ENCODE data around the gene TM9SF2. TPM values are rescaled to one million over a fixed set of nuclear protein-coding genes. Genes with fewer than 3 reads are reported as not detected.

The TM9SF2 gene
- polyA plus RNA-seq, 2 of the 4 experiments (the other 2 are of a cell fraction): 58.8 to 114 TPM

DNA sequence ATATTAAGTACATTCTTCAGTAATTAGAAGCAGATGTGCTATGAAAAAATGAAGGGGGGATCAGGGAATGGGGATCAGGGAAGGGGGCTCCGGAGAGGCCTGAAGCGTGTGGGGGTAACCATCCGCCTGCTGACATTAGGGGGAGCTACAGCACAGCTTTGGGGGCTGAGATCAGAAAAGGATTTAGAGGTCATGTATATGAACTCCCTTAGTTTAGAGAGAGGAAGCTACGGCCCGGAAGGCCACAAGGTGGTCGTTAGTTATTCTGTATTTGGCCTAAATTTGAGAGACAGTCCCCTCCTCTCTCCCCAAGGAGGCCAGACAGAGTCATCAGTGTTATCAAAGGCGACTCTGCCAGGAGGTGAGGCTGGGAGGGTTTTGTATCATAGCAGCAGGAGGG lies 99.0 kb downstream of the TM9SF2 start:
- FAIRE-seq: no peak
- ATAC-seq: peak in 1 of 2 experiments; percentile 25; a peak in 1 of 6 replicates
- 58% methylated on average over 7 of the region's 7 CpGs for WGBS (ENCODE audit: missing lambda C conversion rate)

More for the DNA sequence above, 99.0 kb downstream of the TM9SF2 start:
- Histone ChIP-seq H3K4me3 (no peak overlapping the region), H3K9me3 (no peaks in the 10 kb centered on the region), H3K4me2 (no peak overlapping the region), H3K4me1 (no peaks in the 10 kb centered on the region), H3K27ac (no peak overlapping the region)
- ChIA-PET POLR2A (interaction anchor here (0.6 kb wide), 1 partner anchor 56 kb away, joined by 3 read pairs; no protein-coding TSS in a partner anchor), CTCF (interaction anchor here (0.7 kb wide), 1 partner anchor 12 kb away, joined by 3 read pairs; no protein-coding TSS in a partner anchor)
- no peak for TF ChIP-seq FOXS1 (CRISPR knock-in tag; IDR thresholded peaks at IDR 0.05)
- no peak for TF ChIP-seq CBX8 (IDR thresholded peaks at IDR 0.05)
- peak in 1 of 2 experiments; percentile 38; a peak in 1 of 5 replicates for TF ChIP-seq RAD21 (conservative IDR thresholded peaks at IDR 0.05 in 1 of 2, IDR thresholded peaks at IDR 0.05 in 1 of 2)
- no peak for TF ChIP-seq USF2 (IDR thresholded peaks at IDR 0.05)
- TF ChIP-seq, protein P1, sequence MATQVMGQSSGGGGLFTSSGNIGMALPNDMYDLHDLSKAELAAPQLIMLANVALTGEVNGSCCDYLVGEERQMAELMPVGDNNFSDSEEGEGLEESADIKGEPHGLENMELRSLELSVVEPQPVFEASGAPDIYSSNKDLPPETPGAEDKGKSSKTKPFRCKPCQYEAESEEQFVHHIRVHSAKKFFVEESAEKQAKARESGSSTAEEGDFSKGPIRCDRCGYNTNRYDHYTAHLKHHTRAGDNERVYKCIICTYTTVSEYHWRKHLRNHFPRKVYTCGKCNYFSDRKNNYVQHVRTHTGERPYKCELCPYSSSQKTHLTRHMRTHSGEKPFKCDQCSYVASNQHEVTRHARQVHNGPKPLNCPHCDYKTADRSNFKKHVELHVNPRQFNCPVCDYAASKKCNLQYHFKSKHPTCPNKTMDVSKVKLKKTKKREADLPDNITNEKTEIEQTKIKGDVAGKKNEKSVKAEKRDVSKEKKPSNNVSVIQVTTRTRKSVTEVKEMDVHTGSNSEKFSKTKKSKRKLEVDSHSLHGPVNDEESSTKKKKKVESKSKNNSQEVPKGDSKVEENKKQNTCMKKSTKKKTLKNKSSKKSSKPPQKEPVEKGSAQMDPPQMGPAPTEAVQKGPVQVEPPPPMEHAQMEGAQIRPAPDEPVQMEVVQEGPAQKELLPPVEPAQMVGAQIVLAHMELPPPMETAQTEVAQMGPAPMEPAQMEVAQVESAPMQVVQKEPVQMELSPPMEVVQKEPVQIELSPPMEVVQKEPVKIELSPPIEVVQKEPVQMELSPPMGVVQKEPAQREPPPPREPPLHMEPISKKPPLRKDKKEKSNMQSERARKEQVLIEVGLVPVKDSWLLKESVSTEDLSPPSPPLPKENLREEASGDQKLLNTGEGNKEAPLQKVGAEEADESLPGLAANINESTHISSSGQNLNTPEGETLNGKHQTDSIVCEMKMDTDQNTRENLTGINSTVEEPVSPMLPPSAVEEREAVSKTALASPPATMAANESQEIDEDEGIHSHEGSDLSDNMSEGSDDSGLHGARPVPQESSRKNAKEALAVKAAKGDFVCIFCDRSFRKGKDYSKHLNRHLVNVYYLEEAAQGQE (IDR thresholded peaks at IDR 0.05): no peak
- no peak for TF ChIP-seq RNF2 (IDR thresholded peaks at IDR 0.05; ENCODE audit: borderline replicate concordance, low read depth)
- no peak for TF ChIP-seq NPAS2 (CRISPR knock-in tag; IDR thresholded peaks at IDR 0.05; ENCODE audit: borderline replicate concordance)
- TF ChIP-seq MAZ (IDR thresholded peaks at IDR 0.05; ENCODE audit: borderline replicate concordance, low read depth, low read length): no peak
- TF ChIP-seq MYC (IDR thresholded peaks at IDR 0.05; ENCODE audit: borderline replicate concordance, low read length): no peak
- no peak for TF ChIP-seq TP53 (CRISPR knock-in tag; IDR thresholded peaks at IDR 0.05)
- TF ChIP-seq RCOR1 (IDR thresholded peaks at IDR 0.05; ENCODE audit: low read depth, low read length): no peak
- TF ChIP-seq CTCF (IDR thresholded peaks at IDR 0.05): peak; percentile 13; the same call in 1 of the 3 replicates
- no peak for TF ChIP-seq ZC3H11A (IDR thresholded peaks at IDR 0.05)
- no peak for TF ChIP-seq HOXA7 (CRISPR knock-in tag; IDR thresholded peaks at IDR 0.05)
- TF ChIP-seq EHF (CRISPR knock-in tag; IDR thresholded peaks at IDR 0.05): no peak
- TF ChIP-seq KDM1A (IDR thresholded peaks at IDR 0.05; ENCODE audit: low read depth): no peak
- TF ChIP-seq PHF8 (IDR thresholded peaks at IDR 0.05; ENCODE audit: borderline replicate concordance, low read depth): no peak
- TF ChIP-seq, protein P2, sequence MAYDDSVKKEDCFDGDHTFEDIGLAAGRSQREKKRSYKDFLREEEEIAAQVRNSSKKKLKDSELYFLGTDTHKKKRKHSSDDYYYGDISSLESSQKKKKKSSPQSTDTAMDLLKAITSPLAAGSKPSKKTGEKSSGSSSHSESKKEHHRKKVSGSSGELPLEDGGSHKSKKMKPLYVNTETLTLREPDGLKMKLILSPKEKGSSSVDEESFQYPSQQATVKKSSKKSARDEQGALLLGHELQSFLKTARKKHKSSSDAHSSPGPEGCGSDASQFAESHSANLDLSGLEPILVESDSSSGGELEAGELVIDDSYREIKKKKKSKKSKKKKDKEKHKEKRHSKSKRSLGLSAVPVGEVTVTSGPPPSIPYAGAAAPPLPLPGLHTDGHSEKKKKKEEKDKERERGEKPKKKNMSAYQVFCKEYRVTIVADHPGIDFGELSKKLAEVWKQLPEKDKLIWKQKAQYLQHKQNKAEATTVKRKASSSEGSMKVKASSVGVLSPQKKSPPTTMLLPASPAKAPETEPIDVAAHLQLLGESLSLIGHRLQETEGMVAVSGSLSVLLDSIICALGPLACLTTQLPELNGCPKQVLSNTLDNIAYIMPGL (CRISPR knock-in tag; IDR thresholded peaks at IDR 0.05; ENCODE audit: borderline replicate concordance): no peak
- DNase-seq (ENCODE audit: low read depth in 1 of 2, low spot score in 1 of 2): no peak
